ENCODE measurements around the gene RBM28. TPM values are rescaled to one million over a fixed set of nuclear protein-coding genes. Genes with fewer than 3 reads are reported as not detected.

RBM28 gene
- polyA plus RNA-seq, 2 of the 4 experiments (the other 2 are of a cell fraction): 77.3 to 79.5 TPM

DNA sequence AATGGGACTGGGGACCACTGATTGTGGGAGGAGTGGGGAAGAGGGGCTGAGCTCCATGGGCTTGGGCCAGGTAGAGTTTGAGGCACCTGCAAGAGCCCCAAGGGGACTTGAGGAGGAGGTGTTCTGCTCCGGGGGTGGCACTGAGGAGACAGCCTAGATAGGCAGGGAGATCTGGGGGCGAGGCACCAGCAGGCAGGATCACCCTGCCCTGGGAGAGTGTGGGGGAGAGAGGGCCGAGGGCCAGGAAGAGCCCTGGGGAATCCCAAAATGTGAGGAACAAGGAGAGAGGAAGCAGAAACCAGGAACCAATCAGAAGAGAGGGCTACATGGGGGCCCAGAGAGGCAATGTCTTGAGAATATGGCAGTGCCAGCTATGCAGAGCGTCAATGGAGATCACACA is 68.0 kb downstream of the RBM28 start:
- DNase-seq (ENCODE audit: low read depth in 1 of 2, low spot score in 1 of 2) (no peak), FAIRE-seq (no peak), ATAC-seq (no peak)
- CTCF ChIA-PET: no interaction called here
- no peak overlapping the region for H3K27ac ChIP-seq
- H3K4me1 ChIP-seq: no peaks in the 10 kb centered on the region
- no peak overlapping the region for H3K4me2 ChIP-seq
- no peaks in the 10 kb centered on the region for H3K9me3 ChIP-seq
- POLR2A ChIA-PET: no interaction called here
- WGBS (ENCODE audit: missing lambda C conversion rate): 54% methylated on average over 4 of the region's 4 CpGs
- TF ChIP-seq ELK1 (IDR thresholded peaks at IDR 0.05; ENCODE audit: low read depth, low read length) (no peak), MAZ (IDR thresholded peaks at IDR 0.05; ENCODE audit: borderline replicate concordance, low read depth, low read length) (no peak), PHF8 (IDR thresholded peaks at IDR 0.05; ENCODE audit: borderline replicate concordance, low read depth) (no peak), SMC3 (IDR thresholded peaks at IDR 0.05) (no peak), FOSL2 (IDR thresholded peaks at IDR 0.05) (no peak), FOSL2 (CRISPR knock-in tag; IDR thresholded peaks at IDR 0.05) (no peak), CTCF (IDR thresholded peaks at IDR 0.05) (no peak), RNF2 (IDR thresholded peaks at IDR 0.05; ENCODE audit: borderline replicate concordance, low read depth) (no peak), SREBF2 (IDR thresholded peaks at IDR 0.05) (no peak), HEYL (CRISPR knock-in tag; IDR thresholded peaks at IDR 0.05) (no peak)
- no peak overlapping the region for H3K4me3 ChIP-seq

GRCh38 chr7:128274884-128275603 is 68.7 kb downstream of the RBM28 start:
- Histone ChIP-seq H3K27ac (no peak overlapping the region), H3K4me2 (no peak overlapping the region), H3K9me3 (no peaks in the 10 kb centered on the region), H3K4me3 (no peak overlapping the region), H3K4me1 (no peaks in the 10 kb centered on the region)
- TF ChIP-seq REST (IDR thresholded peaks at IDR 0.05) (no peak), ZSCAN20 (CRISPR knock-in tag; IDR thresholded peaks at IDR 0.05) (no peak), TP53 (CRISPR knock-in tag; IDR thresholded peaks at IDR 0.05) (no peak), EHMT2 (IDR thresholded peaks at IDR 0.05; ENCODE audit: low read depth) (no peak), RFX5 (IDR thresholded peaks at IDR 0.05) (no peak), HOXB13 (CRISPR knock-in tag; IDR thresholded peaks at IDR 0.05; ENCODE audit: low read depth) (no peak)
- TF ChIP-seq, protein P1, sequence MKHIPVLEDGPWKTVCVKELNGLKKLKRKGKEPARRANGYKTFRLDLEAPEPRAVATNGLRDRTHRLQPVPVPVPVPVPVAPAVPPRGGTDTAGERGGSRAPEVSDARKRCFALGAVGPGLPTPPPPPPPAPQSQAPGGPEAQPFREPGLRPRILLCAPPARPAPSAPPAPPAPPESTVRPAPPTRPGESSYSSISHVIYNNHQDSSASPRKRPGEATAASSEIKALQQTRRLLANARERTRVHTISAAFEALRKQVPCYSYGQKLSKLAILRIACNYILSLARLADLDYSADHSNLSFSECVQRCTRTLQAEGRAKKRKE (CRISPR knock-in tag; IDR thresholded peaks at IDR 0.05; ENCODE audit: low read depth): no peak
- FAIRE-seq (no peak), DNase-seq (ENCODE audit: low read depth in 1 of 2, low spot score in 1 of 2) (no peak), ATAC-seq (no peak)
- CTCF ChIA-PET: no interaction called here
- POLR2A ChIA-PET: no interaction called here
- WGBS (ENCODE audit: missing lambda C conversion rate): 59% methylated on average over 3 of the region's 3 CpGs

Data from A549 (cell line).